HEK293 (cell line): Measurements from ENCODE around the gene ARPIN.
A peak's percentile ranks its signal among the peaks of the same experiment; 100 is the strongest.

Experiments
- CTCF ChIP-seq: fragments of 450-650 bp; formaldehyde crosslinking; IDR thresholded peaks from 2 replicates; pipeline ENCODE4 v1.5.1; 2016; ENCODE audit warnings: missing biosample characterization, missing genetic modification characterization
- KLF8 ChIP-seq: fragments of 450-650 bp; formaldehyde crosslinking; IDR thresholded peaks from 2 replicates; pipeline ENCODE4 v1.5.1; 2016; ENCODE audit warnings: missing biosample characterization, missing genetic modification characterization
- MYNN ChIP-seq: fragments of 450-650 bp; formaldehyde crosslinking; IDR thresholded peaks from 2 replicates; pipeline ENCODE4 v1.5.1; 2016; ENCODE audit warnings: missing biosample characterization, missing genetic modification characterization, borderline replicate concordance
- SP3 ChIP-seq: fragments of 450-650 bp; formaldehyde crosslinking; IDR thresholded peaks from 2 replicates; pipeline ENCODE4 v1.5.1; 2016; ENCODE audit warnings: missing biosample characterization, missing genetic modification characterization
- TCF7L2 ChIP-seq: IDR thresholded peaks from 2 replicates; pipeline ENCODE4 v1.6.1; 2011; ENCODE audit warnings: low read depth, mild to moderate bottlenecking, inconsistent platforms, low read length, moderate library complexity, borderline replicate concordance
- WT1 ChIP-seq: fragments of 450-650 bp; formaldehyde crosslinking; IDR thresholded peaks from 2 replicates; pipeline ENCODE4 v1.5.1; 2016; ENCODE audit warnings: missing biosample characterization, missing genetic modification characterization
- ZBTB1 ChIP-seq: fragments of 450-650 bp; formaldehyde crosslinking; IDR thresholded peaks from 2 replicates; pipeline ENCODE4 v1.5.1; 2016; ENCODE audit warnings: missing biosample characterization, missing genetic modification characterization
- ZBTB48 ChIP-seq: fragments of 450-650 bp; formaldehyde crosslinking; IDR thresholded peaks from 2 replicates; pipeline ENCODE4 v1.5.1; 2016; ENCODE audit warnings: missing biosample characterization, missing genetic modification characterization
- ZNF133 ChIP-seq: fragments of 450-650 bp; formaldehyde crosslinking; IDR thresholded peaks from 2 replicates; pipeline ENCODE4 v1.5.1; 2016; ENCODE audit warnings: missing biosample characterization, missing genetic modification characterization
- ZNF148 ChIP-seq: fragments of 450-650 bp; formaldehyde crosslinking; IDR thresholded peaks from 2 replicates; pipeline ENCODE4 v1.5.0; 2017; ENCODE audit warnings: missing biosample characterization, missing genetic modification characterization, borderline replicate concordance
- ZNF18 ChIP-seq: fragments of 450-650 bp; formaldehyde crosslinking; IDR thresholded peaks from 2 replicates; pipeline ENCODE4 v1.5.1; 2016; ENCODE audit warnings: missing biosample characterization, missing genetic modification characterization
- ZNF19 ChIP-seq: fragments of 450-650 bp; formaldehyde crosslinking; IDR thresholded peaks from 2 replicates; pipeline ENCODE4; 2016; ENCODE audit warnings: missing biosample characterization, missing genetic modification characterization, low read depth
- ZNF280C ChIP-seq: fragments of 450-650 bp; formaldehyde crosslinking; IDR thresholded peaks from 2 replicates; pipeline ENCODE4 v1.5.1; 2016; ENCODE audit warnings: missing biosample characterization, missing genetic modification characterization
- ZNF366 ChIP-seq: fragments of 450-650 bp; formaldehyde crosslinking; conservative IDR thresholded peaks from 2 replicates; pipeline ENCODE4 v1.5.1; 2016; ENCODE audit warnings: missing biosample characterization, missing genetic modification characterization
- ZNF501 ChIP-seq: fragments of 450-650 bp; formaldehyde crosslinking; IDR thresholded peaks from 2 replicates; pipeline ENCODE4 v1.5.1; 2016; ENCODE audit warnings: missing biosample characterization, missing genetic modification characterization
- ZNF514 ChIP-seq: fragments of 450-650 bp; formaldehyde crosslinking; IDR thresholded peaks from 2 replicates; pipeline ENCODE4 v1.5.1; 2016; ENCODE audit warnings: missing biosample characterization, missing genetic modification characterization
- ZNF561 ChIP-seq: fragments of 450-650 bp; IDR thresholded peaks from 2 replicates; pipeline ENCODE4 v1.5.1; 2018; ENCODE audit warnings: missing biosample characterization, missing genetic modification characterization, borderline replicate concordance
- ZNF768 ChIP-seq: fragments of 450-650 bp; formaldehyde crosslinking; IDR thresholded peaks from 2 replicates; pipeline ENCODE4 v1.5.1; 2018; ENCODE audit warnings: missing biosample characterization, mild to moderate bottlenecking, missing genetic modification characterization
- ZSCAN5A ChIP-seq: fragments of 450-650 bp; formaldehyde crosslinking; IDR thresholded peaks from 2 replicates; pipeline ENCODE4 v1.5.1; 2016; ENCODE audit warnings: missing biosample characterization, missing genetic modification characterization
- TF ChIP-seq, protein P1 (sequence below): fragments of 450-650 bp; formaldehyde crosslinking; IDR thresholded peaks from 2 replicates; pipeline ENCODE4 v1.5.1; 2016; ENCODE audit warnings: missing biosample characterization, missing genetic modification characterization
- TF ChIP-seq, protein P2 (sequence below): fragments of 450-650 bp; formaldehyde crosslinking; IDR thresholded peaks from 2 replicates; pipeline ENCODE4 v1.5.1; 2017; ENCODE audit warnings: missing biosample characterization, missing genetic modification characterization
- TF ChIP-seq, protein P3 (sequence below): fragments of 450-650 bp; formaldehyde crosslinking; IDR thresholded peaks from 2 replicates; pipeline ENCODE4 v1.5.1; 2017; ENCODE audit warnings: missing biosample characterization, mild to moderate bottlenecking, missing genetic modification characterization, moderate library complexity

The ARPIN gene

DNA sequence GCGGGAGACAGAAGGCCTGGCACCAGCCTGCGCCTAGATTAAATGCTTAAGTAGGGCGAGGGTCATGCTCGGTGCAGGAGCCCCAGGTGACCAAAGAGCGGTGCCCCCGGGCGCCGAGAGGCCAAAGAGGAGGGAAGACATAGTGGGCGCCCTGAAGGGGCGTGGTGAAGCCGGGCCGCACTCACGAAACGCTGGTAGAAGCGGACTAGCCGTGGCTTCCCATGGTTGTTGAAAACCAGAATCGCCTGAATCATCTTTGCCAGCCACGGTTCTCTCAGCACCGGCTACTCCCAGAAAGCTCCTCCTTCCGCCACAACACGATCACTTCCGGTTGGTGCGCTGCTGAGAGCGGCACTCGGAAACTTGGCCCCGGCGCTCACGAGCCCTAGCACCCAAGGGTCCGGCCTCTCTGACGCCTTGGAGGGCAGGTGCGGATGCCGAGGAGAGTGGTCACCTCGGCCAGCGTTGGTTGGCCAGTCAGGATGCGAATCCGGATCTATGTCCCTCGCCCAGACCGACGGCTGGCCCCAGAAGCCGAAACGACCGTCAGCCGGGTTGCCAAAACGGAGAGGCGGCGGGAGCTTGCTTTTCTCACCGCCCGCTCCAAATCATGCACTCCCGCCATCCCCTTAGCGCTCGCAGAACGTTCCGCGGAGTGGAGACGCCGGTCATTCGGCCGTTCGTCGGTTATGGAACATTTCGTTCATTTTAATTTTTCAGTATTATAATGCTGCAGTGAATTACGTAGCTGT, 18.9 kb downstream of the ARPIN start, which contains the start of gene AP3S2 (continued):
- TF ChIP-seq ZSCAN5A: peak; percentile 99
- TF ChIP-seq ZNF561 (tag by site-specific recombination): peak; percentile 84
- peak; percentile 78; the same call in 1 of the 2 replicates for TF ChIP-seq MYNN (tag by site-specific recombination)
- peak; percentile 88 for TF ChIP-seq ZNF366 (tag by site-specific recombination)
- peak; percentile 88 for TF ChIP-seq SP3
- TF ChIP-seq ZNF19 (tag by site-specific recombination): no peak
- TF ChIP-seq TCF7L2: no peak
- TF ChIP-seq KLF8: peak; percentile 98
- peak; percentile 66; the same call in 1 of the 2 replicates for TF ChIP-seq ZNF18 (tag by site-specific recombination)
- no peak for TF ChIP-seq CTCF (tag by site-specific recombination)
- TF ChIP-seq ZNF280C: no peak
- TF ChIP-seq ZNF148 (tag by site-specific recombination): peak; percentile 87; the same call in 1 of the 2 replicates
- TF ChIP-seq ZBTB1: 0 out of 2 replicates have a peak, but pooled peaks have one; percentile 33
- TF ChIP-seq ZNF501 (tag by site-specific recombination): peak; percentile 100
- TF ChIP-seq, protein P1, sequence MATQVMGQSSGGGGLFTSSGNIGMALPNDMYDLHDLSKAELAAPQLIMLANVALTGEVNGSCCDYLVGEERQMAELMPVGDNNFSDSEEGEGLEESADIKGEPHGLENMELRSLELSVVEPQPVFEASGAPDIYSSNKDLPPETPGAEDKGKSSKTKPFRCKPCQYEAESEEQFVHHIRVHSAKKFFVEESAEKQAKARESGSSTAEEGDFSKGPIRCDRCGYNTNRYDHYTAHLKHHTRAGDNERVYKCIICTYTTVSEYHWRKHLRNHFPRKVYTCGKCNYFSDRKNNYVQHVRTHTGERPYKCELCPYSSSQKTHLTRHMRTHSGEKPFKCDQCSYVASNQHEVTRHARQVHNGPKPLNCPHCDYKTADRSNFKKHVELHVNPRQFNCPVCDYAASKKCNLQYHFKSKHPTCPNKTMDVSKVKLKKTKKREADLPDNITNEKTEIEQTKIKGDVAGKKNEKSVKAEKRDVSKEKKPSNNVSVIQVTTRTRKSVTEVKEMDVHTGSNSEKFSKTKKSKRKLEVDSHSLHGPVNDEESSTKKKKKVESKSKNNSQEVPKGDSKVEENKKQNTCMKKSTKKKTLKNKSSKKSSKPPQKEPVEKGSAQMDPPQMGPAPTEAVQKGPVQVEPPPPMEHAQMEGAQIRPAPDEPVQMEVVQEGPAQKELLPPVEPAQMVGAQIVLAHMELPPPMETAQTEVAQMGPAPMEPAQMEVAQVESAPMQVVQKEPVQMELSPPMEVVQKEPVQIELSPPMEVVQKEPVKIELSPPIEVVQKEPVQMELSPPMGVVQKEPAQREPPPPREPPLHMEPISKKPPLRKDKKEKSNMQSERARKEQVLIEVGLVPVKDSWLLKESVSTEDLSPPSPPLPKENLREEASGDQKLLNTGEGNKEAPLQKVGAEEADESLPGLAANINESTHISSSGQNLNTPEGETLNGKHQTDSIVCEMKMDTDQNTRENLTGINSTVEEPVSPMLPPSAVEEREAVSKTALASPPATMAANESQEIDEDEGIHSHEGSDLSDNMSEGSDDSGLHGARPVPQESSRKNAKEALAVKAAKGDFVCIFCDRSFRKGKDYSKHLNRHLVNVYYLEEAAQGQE (tag by site-specific recombination): peak; percentile 57
- TF ChIP-seq ZNF133 (tag by site-specific recombination): no peak
- no peak for TF ChIP-seq ZNF514 (tag by site-specific recombination)
- TF ChIP-seq, protein P2, sequence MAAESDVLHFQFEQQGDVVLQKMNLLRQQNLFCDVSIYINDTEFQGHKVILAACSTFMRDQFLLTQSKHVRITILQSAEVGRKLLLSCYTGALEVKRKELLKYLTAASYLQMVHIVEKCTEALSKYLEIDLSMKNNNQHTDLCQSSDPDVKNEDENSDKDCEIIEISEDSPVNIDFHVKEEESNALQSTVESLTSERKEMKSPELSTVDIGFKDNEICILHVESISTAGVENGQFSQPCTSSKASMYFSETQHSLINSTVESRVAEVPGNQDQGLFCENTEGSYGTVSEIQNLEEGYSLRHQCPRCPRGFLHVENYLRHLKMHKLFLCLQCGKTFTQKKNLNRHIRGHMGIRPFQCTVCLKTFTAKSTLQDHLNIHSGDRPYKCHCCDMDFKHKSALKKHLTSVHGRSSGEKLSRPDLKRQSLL (tag by site-specific recombination): no peak
- no peak; the same call in 1 of the 2 replicates for TF ChIP-seq ZNF768 (tag by site-specific recombination)
- TF ChIP-seq, protein P3, sequence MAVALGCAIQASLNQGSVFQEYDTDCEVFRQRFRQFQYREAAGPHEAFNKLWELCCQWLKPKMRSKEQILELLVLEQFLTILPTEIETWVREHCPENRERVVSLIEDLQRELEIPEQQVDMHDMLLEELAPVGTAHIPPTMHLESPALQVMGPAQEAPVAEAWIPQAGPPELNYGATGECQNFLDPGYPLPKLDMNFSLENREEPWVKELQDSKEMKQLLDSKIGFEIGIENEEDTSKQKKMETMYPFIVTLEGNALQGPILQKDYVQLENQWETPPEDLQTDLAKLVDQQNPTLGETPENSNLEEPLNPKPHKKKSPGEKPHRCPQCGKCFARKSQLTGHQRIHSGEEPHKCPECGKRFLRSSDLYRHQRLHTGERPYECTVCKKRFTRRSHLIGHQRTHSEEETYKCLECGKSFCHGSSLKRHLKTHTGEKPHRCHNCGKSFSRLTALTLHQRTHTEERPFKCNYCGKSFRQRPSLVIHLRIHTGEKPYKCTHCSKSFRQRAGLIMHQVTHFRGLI: peak; percentile 57
- peak; percentile 83 for TF ChIP-seq WT1
- TF ChIP-seq ZBTB48 (tag by site-specific recombination): peak; percentile 97
